ENCODE measurements around the gene ARV1.

The ARV1 gene

DNA sequence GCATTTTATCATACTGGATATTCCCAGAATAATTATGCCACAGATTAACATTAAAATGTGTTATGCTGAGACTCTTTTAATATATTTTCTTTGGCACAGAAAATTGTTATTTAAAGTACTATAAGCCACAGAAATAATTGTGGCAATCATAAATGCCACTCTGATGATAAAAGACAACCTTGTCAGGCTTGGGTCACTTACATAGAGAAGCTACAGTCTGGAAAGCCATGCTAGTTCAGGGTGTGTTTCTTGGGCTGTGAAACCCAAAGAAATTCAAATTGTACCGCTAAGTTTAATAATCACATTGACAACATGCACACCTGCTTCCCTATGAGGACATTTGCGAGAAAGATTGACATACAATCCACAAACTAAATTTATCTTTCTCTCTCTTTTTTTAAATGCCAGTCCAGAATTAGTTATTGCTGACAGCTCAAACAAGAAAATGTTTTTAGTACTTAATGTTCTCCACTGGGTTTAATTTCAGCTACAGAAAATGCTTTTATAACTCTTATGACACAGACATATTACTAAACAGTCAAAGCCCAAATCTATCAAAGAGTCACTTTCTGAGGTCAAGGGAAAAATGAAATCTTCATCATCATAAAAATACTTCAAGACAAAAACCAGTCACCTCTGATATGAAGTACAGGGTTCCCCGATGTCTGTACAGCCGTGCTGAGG, 38.9 kb upstream of the ARV1 start:
- ATAC-seq = no peak
- TF ChIP-seq ZNF70 (CRISPR knock-in tag; IDR thresholded peaks at IDR 0.05) (no peak), ARNTL (CRISPR knock-in tag; IDR thresholded peaks at IDR 0.05; ENCODE audit: borderline replicate concordance, low read depth) (no peak), ISL1 (CRISPR knock-in tag; IDR thresholded peaks at IDR 0.05) (no peak), RARB (CRISPR knock-in tag; IDR thresholded peaks at IDR 0.05) (no peak), ESRRG (CRISPR knock-in tag; IDR thresholded peaks at IDR 0.05) (no peak), PPARA (CRISPR knock-in tag; IDR thresholded peaks at IDR 0.05; ENCODE audit: borderline replicate concordance) (no peak)
- TF ChIP-seq, protein P1, sequence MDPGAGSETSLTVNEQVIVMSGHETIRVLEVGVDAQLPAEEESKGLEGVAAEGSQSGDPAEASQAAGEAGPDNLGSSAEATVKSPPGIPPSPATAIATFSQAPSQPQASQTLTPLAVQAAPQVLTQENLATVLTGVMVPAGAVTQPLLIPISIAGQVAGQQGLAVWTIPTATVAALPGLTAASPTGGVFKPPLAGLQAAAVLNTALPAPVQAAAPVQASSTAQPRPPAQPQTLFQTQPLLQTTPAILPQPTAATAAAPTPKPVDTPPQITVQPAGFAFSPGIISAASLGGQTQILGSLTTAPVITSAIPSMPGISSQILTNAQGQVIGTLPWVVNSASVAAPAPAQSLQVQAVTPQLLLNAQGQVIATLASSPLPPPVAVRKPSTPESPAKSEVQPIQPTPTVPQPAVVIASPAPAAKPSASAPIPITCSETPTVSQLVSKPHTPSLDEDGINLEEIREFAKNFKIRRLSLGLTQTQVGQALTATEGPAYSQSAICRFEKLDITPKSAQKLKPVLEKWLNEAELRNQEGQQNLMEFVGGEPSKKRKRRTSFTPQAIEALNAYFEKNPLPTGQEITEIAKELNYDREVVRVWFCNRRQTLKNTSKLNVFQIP (CRISPR knock-in tag; IDR thresholded peaks at IDR 0.05; ENCODE audit: borderline replicate concordance, low read depth) = no peak
- TF ChIP-seq, protein P2, sequence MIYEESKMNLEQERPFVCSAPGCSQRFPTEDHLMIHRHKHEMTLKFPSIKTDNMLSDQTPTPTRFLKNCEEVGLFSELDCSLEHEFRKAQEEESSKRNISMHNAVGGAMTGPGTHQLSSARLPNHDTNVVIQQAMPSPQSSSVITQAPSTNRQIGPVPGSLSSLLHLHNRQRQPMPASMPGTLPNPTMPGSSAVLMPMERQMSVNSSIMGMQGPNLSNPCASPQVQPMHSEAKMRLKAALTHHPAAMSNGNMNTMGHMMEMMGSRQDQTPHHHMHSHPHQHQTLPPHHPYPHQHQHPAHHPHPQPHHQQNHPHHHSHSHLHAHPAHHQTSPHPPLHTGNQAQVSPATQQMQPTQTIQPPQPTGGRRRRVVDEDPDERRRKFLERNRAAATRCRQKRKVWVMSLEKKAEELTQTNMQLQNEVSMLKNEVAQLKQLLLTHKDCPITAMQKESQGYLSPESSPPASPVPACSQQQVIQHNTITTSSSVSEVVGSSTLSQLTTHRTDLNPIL (CRISPR knock-in tag; IDR thresholded peaks at IDR 0.05; ENCODE audit: low read depth) = no peak

DNA sequence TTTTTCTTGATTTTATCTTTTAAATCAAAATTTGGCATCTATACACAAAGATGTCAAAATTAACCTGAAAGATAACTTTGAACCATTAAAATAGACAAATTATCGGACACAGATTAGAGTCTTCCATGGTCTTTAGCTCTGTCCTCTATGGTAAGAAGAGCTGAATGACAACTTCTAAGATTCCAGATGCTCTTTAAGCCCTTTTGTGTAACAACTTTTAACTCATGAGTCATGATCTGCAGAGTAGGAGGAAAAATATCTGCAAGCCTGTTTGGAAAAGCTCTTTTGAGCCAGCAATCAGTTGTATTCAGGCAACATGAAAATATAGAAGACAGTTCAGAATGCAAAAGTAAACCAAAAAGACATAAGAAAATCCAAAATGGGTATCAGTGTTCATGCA, 38.0 kb upstream of the ARV1 start:
- peak; percentile 63 for ATAC-seq
- TF ChIP-seq CSDC2 (CRISPR knock-in tag; IDR thresholded peaks at IDR 0.05) (no peak), ZFP3 (CRISPR knock-in tag; IDR thresholded peaks at IDR 0.05) (no peak), GLIS3 (CRISPR knock-in tag; IDR thresholded peaks at IDR 0.05) (no peak), ZNF70 (CRISPR knock-in tag; IDR thresholded peaks at IDR 0.05) (no peak), ZNF565 (CRISPR knock-in tag; conservative IDR thresholded peaks at IDR 0.05; ENCODE audit: low read depth) (no peak)

DNA sequence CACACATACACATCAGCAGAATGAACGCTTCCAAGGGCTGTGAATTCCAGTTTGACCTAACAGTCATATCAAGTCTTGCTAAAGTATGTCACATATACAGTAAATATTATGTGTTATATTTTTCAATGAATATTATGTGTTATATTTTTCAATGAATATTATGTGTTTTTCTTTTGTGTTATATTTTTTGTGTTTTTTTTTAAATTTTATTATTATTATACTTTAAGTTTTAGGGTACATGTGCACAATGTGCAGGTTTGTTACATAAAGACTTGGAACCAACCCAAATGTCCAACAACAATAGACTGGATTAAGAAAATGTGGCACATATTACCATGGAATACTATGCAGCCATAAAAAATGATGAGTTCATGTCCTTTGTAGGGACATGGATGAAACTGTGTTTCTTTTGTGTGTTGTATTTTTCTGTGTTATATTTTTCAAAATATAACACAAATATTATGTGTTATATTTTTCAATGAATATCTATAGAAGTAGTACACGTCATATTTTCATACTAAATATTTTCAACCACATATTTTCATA, 35.8 kb upstream of the ARV1 start:
- no peak for ATAC-seq
- no peak for TF ChIP-seq TCF4 (CRISPR knock-in tag; IDR thresholded peaks at IDR 0.05; ENCODE audit: borderline replicate concordance)
- no peak for TF ChIP-seq CSDC2 (CRISPR knock-in tag; IDR thresholded peaks at IDR 0.05)
- no peak for TF ChIP-seq BACH2 (CRISPR knock-in tag; IDR thresholded peaks at IDR 0.05; ENCODE audit: borderline replicate concordance)

DNA sequence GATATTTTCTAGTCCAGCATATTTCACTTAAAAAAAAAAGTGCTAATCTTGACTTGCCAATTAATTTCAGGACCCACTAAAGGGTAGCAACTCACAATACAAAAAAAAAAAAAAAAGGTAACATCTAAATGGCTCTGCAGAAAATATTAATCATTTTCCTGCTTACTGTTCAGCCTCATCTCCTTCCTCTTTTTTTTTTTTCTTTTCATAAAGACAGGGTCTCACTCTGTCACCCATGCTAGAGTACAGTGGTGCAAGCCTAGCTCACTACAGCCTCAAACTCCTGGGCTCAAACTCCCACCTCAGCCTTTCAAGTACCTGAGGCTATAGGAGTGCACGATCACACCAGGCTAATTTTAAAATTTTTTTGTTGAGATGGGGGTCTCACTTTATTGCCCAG, 30.6 kb upstream of the ARV1 start:
- TF ChIP-seq GLIS3 (CRISPR knock-in tag; IDR thresholded peaks at IDR 0.05) = no peak
- TF ChIP-seq ZNF8 (CRISPR knock-in tag; IDR thresholded peaks at IDR 0.05) = no peak
- TF ChIP-seq CSDC2 (CRISPR knock-in tag; IDR thresholded peaks at IDR 0.05) = no peak
- TF ChIP-seq OSR1 (CRISPR knock-in tag; IDR thresholded peaks at IDR 0.05) = no peak
- TF ChIP-seq TCF4 (CRISPR knock-in tag; IDR thresholded peaks at IDR 0.05; ENCODE audit: borderline replicate concordance) = no peak
- no peak for TF ChIP-seq PPARA (CRISPR knock-in tag; IDR thresholded peaks at IDR 0.05; ENCODE audit: borderline replicate concordance)
- TF ChIP-seq BACH2 (CRISPR knock-in tag; IDR thresholded peaks at IDR 0.05; ENCODE audit: borderline replicate concordance) = no peak
- TF ChIP-seq, protein P2 (CRISPR knock-in tag; IDR thresholded peaks at IDR 0.05; ENCODE audit: low read depth) = no peak
- no peak for TF ChIP-seq ISL1 (CRISPR knock-in tag; IDR thresholded peaks at IDR 0.05)
- no peak for TF ChIP-seq SNAI2 (CRISPR knock-in tag; IDR thresholded peaks at IDR 0.05)
- TF ChIP-seq ZFP30 (CRISPR knock-in tag; IDR thresholded peaks at IDR 0.05) = no peak
- TF ChIP-seq ZFP3 (CRISPR knock-in tag; IDR thresholded peaks at IDR 0.05) = no peak
- no peak for ATAC-seq

DNA sequence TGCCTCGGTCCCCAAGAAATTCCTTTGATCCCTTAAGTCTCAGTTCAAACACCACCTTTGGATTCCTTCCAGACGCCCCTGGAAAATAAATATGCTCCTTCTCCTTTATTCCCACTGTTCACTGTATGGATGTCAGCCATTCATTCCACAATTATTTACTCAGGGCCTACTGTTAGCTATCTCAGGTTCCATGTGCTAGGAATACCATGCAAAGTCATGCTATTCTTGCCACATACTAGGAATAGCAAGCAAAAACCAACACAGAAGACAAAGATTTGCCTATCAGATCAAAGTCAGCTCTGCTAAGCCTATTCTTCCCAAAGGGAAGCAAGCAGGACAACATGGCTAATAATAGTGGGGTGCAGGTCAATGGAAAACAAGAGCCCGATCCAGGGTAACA, 30.0 kb upstream of the ARV1 start:
- no peak for ATAC-seq
- TF ChIP-seq PPARA (CRISPR knock-in tag; IDR thresholded peaks at IDR 0.05; ENCODE audit: borderline replicate concordance) (no peak), OSR1 (CRISPR knock-in tag; IDR thresholded peaks at IDR 0.05) (no peak), ZNF70 (CRISPR knock-in tag; IDR thresholded peaks at IDR 0.05) (no peak), ARNTL (CRISPR knock-in tag; IDR thresholded peaks at IDR 0.05; ENCODE audit: borderline replicate concordance, low read depth) (no peak)
- TF ChIP-seq, protein P3, sequence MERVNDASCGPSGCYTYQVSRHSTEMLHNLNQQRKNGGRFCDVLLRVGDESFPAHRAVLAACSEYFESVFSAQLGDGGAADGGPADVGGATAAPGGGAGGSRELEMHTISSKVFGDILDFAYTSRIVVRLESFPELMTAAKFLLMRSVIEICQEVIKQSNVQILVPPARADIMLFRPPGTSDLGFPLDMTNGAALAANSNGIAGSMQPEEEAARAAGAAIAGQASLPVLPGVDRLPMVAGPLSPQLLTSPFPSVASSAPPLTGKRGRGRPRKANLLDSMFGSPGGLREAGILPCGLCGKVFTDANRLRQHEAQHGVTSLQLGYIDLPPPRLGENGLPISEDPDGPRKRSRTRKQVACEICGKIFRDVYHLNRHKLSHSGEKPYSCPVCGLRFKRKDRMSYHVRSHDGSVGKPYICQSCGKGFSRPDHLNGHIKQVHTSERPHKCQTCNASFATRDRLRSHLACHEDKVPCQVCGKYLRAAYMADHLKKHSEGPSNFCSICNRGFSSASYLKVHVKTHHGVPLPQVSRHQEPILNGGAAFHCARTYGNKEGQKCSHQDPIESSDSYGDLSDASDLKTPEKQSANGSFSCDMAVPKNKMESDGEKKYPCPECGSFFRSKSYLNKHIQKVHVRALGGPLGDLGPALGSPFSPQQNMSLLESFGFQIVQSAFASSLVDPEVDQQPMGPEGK (CRISPR knock-in tag; IDR thresholded peaks at IDR 0.05; ENCODE audit: borderline replicate concordance) = no peak
